Breast epithelium (tissue), 4 donors: ENCODE results near the gene ELMO1. TPM values are rescaled to one million over a fixed set of nuclear protein-coding genes. Genes with fewer than 3 reads are reported as not detected.

Source experiments
- DNase-seq, 2 donors: peaks; one replicate each; pipeline ENCODE4 v3.0.0-alpha.2; 2019; ENCODE audit warnings: low spot score in 2 of 2
- H3K27ac ChIP-seq, 2 donors: fragments of 200-600 bp; sonication (generic) in 1 of 2; one replicate each; pipeline ENCODE4 v1.5.1; 2016 to 2019; ENCODE audit warnings: mild to moderate bottlenecking in 1 of 2
- H3K27me3 ChIP-seq, 2 donors: fragments of 200-600 bp; sonication (generic) in 1 of 2; one replicate each; pipeline versions ENCODE4 v1.5.1 to v1.6.0; 2017 to 2019; ENCODE audit warnings: control low read depth in 1 of 2, mild to moderate bottlenecking in 1 of 2
- H3K36me3 ChIP-seq: fragments of 200-600 bp; one replicate; pipeline ENCODE4 v1.5.1; 2019
- H3K4me1 ChIP-seq, 2 donors: fragments of 200-600 bp; sonication (generic); one replicate each; pipeline ENCODE4 v1.5.1; 2016 to 2019; ENCODE audit warnings: control low read depth in 1 of 2
- H3K4me3 ChIP-seq, 3 donors: fragments of 200-600 bp; sonication (generic); 1 replicate in 2 of 3; 2 replicates in 1 of 3; pipeline ENCODE4 v1.5.1; 2016 to 2019; ENCODE audit warnings: mild to moderate bottlenecking in 3 of 3, moderate library complexity in 2 of 3
- H3K9me3 ChIP-seq, 2 donors: fragments of 200-600 bp; sonication (generic) in 1 of 2; one replicate each; pipeline ENCODE4 v1.5.1; 2016 to 2019; ENCODE audit warnings: control low read depth in 1 of 2
- POLR2A ChIP-seq: fragments of 450-650 bp; IDR thresholded peaks from one replicate; pipeline ENCODE4 v1.6.1; 2016; ENCODE audit warnings: antibody characterized with exemption, mild to moderate bottlenecking, moderate library complexity
- POLR2AphosphoS5 ChIP-seq, 3 donors: sonication (generic); formaldehyde crosslinking; IDR thresholded peaks; one replicate each; pipeline ENCODE4 v1.6.1; 2017; ENCODE audit warnings: antibody characterized with exemption in 3 of 3
- intact Hi-C: fragments of 100-400 bp; cut with DNase I; formaldehyde crosslinking; loops from one replicate; pipeline ENCODE4 v1.15.1; 2023; ENCODE audit warnings: low total_unique reads
- total RNA-seq, 3 donors: library from RNA; depleted of rRNA; stranded (reverse); fragments of >200 nt; gene quantifications; one replicate each; pipeline ENCODE4 v1.1.0, GENCODE V29; 2016
- TF ChIP-seq, protein P1 (sequence below), 3 donors: fragments of 450-650 bp; IDR thresholded peaks; one replicate each; pipeline ENCODE4 v1.5.1; 2016 to 2017; ENCODE audit warnings: antibody characterized with exemption in 3 of 3, mild to moderate bottlenecking in 3 of 3, moderate library complexity in 3 of 3

The ELMO1 gene
- total RNA-seq, 3 donors from 2014 or later: 49.5 to 110 (median 66.9) TPM

DNA sequence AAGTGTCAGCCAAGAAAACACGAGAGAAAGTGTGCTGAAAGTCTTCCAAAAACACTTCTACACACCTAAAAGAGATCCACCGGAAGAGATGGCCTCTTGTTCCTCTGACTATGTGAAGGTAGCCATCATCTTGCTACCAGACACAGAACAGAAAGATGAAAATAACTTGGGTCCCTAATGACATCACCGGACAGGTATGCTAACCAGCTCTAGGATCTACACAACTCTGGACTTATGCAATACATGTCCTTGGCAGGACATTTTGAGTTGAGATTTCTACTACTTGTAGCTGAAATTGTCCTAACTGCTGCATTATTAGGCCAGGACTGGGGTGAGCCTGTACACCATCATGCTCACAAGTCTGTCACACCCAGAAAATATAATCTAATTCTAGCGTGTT is 358.7 kb downstream of the ELMO1 start:
- no peaks in the 10 kb centered on the region for H3K27me3 ChIP-seq
- H3K36me3 ChIP-seq: no peaks in the 10 kb centered on the region
- peak overlapping the region in 1 of 2 donors; percentile 14 for H3K27ac ChIP-seq
- no peak overlapping the region for H3K4me3 ChIP-seq
- no peak for DNase-seq
- intact Hi-C loops: no loop called here
- TF ChIP-seq POLR2A (no peak), POLR2AphosphoS5 (IDR thresholded peaks at IDR 0.05) (no peak)
- TF ChIP-seq, protein P1, sequence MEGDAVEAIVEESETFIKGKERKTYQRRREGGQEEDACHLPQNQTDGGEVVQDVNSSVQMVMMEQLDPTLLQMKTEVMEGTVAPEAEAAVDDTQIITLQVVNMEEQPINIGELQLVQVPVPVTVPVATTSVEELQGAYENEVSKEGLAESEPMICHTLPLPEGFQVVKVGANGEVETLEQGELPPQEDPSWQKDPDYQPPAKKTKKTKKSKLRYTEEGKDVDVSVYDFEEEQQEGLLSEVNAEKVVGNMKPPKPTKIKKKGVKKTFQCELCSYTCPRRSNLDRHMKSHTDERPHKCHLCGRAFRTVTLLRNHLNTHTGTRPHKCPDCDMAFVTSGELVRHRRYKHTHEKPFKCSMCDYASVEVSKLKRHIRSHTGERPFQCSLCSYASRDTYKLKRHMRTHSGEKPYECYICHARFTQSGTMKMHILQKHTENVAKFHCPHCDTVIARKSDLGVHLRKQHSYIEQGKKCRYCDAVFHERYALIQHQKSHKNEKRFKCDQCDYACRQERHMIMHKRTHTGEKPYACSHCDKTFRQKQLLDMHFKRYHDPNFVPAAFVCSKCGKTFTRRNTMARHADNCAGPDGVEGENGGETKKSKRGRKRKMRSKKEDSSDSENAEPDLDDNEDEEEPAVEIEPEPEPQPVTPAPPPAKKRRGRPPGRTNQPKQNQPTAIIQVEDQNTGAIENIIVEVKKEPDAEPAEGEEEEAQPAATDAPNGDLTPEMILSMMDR (IDR thresholded peaks at IDR 0.05): no peak
- no peaks in the 10 kb centered on the region for H3K9me3 ChIP-seq
- H3K4me1 ChIP-seq: no peaks in the 10 kb centered on the region

DNA sequence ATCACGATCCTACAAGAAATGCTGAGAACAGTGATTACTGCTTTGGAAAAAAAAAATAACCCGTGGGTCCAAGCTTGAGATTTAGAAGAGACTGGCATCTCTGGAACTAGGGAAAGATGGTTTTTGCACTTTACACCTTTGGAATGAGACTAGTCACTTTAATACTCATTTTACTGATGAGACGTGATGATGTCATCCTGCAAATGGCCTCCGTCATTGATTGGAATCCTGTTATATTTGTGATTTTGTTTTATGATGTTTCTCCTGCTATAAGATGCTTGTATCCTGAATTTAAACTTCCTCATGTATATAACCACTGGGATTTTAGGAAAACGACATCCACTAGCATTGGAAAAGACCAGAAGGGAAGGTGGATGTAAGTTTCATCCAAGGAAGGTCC is 363.1 kb downstream of the ELMO1 start:
- Histone ChIP-seq H3K27ac (no peak overlapping the region), H3K36me3 (no peaks in the 10 kb centered on the region), H3K27me3 (no peaks in the 10 kb centered on the region), H3K9me3 (no peaks in the 10 kb centered on the region), H3K4me3 (no peak overlapping the region), H3K4me1 (no peaks in the 10 kb centered on the region)
- TF ChIP-seq, protein P1 (IDR thresholded peaks at IDR 0.05): no peak
- DNase-seq: no peak
- intact Hi-C loops: no loop called here

DNA sequence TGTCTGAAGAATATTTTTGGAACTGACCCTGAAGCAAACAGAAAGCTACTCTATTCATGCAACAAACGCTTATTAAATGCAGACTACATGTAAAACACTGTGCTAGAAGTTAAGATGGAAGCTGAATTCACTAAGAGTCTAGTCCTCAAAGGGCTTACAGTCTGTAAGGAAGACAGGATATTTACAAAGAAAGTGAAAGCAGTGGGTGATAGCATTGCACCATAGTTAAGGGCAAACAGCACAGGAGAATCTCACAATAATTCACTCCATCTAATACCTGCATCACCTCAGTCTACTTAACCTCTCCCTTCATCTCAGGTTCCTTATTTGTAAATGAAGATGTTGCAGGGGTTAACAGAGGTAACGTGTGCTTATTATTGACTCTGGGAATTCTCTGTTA is 364.4 kb downstream of the ELMO1 start:
- no peaks in the 10 kb centered on the region for H3K27me3 ChIP-seq
- H3K27ac ChIP-seq: no peak overlapping the region
- no peak overlapping the region for H3K4me3 ChIP-seq
- no peaks in the 10 kb centered on the region for H3K4me1 ChIP-seq
- intact Hi-C loops: no loop called here
- H3K36me3 ChIP-seq: no peaks in the 10 kb centered on the region
- TF ChIP-seq POLR2AphosphoS5 (IDR thresholded peaks at IDR 0.05) (no peak), POLR2A (no peak)
- no peak for DNase-seq
- H3K9me3 ChIP-seq: no peaks in the 10 kb centered on the region

DNA sequence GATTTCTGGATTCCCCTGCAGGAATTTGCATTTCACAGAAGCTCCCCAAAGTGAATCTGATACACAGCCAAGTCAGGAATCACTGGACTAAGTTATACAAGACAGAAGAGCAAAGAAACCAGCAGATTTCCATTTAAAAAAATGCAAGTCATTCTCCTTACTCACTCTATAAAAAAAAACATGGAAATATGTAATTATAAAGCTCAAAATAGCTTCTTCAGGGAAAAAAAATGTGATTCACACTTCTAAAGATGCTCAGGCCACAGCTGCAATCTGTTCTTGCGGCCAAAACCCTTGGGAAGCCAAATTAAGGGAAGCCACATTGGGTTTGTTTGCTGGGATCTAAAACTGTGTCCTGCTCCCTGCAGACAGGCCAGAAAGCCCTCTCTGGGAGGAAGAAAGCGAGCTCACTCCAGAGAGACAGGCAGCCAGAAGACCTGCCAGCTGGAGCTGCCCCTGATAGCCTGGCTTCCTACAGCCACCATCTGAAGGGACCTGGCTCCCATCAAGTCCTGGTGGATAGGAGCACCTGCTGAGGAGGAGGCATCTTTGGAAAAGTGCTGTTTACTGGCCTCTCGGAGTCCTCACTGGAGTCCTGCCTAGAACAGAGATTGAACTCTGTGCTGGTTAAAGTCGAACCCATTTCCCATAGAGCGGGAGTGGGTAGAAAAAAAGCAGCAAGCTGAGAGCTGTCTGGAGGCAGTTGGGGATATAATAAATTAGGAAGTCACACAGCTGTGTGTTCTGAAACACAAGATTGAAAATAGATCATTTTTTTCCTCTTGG is 365.2 kb downstream of the ELMO1 start:
- Histone ChIP-seq H3K9me3 (no peaks in the 10 kb centered on the region), H3K4me3 (no peak overlapping the region), H3K36me3 (no peaks in the 10 kb centered on the region), H3K27ac (peak overlapping the region; percentile 55 to 69), H3K27me3 (no peaks in the 10 kb centered on the region), H3K4me1 (no peaks in the 10 kb centered on the region)
- TF ChIP-seq POLR2A: no peak
- TF ChIP-seq, protein P1 (IDR thresholded peaks at IDR 0.05): no peak
- no peak for TF ChIP-seq POLR2AphosphoS5 (IDR thresholded peaks at IDR 0.05)
- intact Hi-C loops: no loop called here
- DNase-seq: no peak

DNA sequence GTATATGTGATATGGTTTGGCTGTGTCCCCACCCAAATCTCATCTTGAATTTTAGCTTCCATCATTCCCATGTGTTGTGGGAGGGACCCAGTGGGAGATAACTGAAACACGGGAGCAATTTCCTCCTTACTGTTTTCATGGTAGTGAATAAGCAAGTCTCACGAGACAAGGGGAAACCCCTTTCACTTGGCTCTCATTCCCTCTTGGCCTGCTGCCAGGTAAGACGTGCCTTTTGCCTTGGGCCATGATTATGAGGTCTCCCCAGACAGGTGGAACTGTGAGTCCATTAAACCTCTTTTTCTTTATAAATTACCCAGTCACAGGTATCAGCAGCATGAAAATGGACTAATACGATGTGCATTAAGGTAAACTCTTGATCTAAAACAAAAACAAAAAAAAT is 367.2 kb downstream of the ELMO1 start:
- Histone ChIP-seq H3K36me3 (no peaks in the 10 kb centered on the region), H3K9me3 (no peaks in the 10 kb centered on the region), H3K27me3 (no peaks in the 10 kb centered on the region), H3K4me1 (no peaks in the 10 kb centered on the region), H3K27ac (no peak overlapping the region), H3K4me3 (no peak overlapping the region)
- TF ChIP-seq, protein P1 (IDR thresholded peaks at IDR 0.05): no peak
- TF ChIP-seq POLR2AphosphoS5 (IDR thresholded peaks at IDR 0.05) (no peak), POLR2A (no peak)
- DNase-seq: no peak
- intact Hi-C loops: no loop called here
